Limb (tissue), 2 donors: ENCODE results near the gene COL11A2.

ENCODE experiments used
- DNase-seq, 2 donors: peaks; one replicate each; pipeline ENCODE4 v3.0.0-alpha.2; 2016; ENCODE audit errors: extremely low spot score in 2 of 2

Gene COL11A2

DNA sequence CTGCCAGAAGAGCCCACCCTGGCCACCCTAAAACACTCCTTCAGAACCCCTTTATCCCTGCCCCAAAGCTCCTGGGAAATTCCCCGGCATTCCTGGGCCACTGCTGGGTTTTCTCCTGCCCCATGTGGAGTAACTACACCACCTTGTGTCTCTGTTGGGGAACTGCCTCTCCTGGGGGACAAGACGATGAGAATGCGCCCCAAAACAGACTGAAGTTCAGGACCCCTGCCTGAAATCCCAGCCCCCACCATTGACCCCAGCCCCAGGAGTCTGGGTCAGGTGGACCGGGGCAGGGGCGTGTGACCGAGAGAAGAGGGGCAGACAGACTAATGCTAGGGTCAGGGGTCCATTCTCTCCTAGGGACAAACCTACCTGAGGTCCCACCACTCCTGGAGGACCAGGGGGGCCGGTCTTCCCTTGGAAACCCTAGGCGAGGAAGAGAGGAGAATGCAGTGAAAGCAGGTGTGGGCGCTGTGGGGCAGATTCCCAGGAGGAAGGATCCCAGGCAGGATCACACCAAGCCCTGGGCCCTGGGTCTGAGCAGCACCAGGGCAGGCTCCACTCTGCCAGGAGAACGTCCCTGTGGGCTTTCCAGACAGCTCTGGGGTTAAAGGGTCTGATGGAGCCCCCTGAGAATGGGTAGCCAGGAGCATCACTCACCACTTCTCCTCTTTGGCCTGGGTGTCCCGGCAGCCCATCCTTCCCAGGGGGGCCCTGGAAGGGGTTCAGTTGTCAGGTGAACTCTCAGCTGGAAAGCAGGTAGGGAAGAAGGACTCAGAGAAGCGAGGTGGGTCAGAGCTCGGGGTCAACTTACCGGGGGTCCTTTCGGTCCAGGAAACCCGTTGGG, 19.4 kb downstream of the COL11A2 start:
- DNase-seq, result no peak

DNA sequence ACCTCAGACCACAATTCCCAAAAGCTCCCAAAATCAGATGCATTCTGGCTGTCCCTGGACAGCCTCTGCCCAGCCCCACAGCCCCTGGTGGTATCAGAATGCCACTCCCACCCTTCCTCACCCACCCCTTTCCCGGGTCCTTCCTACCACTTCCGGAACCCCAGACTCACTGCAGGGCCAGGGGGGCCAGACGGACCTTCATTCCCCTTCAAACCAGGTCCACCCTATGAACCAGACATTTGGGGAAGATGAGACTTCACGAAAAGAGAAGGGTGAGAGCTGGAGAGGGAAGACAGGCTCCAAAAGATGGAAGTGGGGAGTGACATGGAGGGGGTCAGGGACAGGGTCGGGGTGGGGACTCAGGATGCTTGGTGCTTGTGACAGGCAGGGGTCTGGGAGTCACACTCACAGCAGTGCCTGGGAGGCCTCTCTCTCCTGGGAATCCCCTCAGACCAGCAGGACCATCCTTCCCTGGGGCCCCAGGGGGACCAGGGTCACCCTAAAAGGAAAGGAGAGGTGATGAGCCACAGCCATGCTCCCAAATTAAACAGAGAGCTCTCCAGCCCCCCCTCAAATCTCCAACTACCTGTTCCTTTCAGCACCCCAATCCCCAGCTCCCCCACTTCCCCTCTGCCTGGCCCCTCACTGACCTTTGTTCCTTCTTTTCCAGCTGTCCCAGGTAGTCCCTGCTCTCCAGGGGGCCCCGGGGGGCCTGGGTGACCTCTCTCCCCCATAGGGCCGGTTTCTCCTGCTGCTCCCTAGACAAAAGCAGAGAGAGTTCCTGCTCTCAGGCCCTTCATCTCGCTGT, 20.2 kb downstream of the COL11A2 start:
- DNase-seq, result no peak

DNA sequence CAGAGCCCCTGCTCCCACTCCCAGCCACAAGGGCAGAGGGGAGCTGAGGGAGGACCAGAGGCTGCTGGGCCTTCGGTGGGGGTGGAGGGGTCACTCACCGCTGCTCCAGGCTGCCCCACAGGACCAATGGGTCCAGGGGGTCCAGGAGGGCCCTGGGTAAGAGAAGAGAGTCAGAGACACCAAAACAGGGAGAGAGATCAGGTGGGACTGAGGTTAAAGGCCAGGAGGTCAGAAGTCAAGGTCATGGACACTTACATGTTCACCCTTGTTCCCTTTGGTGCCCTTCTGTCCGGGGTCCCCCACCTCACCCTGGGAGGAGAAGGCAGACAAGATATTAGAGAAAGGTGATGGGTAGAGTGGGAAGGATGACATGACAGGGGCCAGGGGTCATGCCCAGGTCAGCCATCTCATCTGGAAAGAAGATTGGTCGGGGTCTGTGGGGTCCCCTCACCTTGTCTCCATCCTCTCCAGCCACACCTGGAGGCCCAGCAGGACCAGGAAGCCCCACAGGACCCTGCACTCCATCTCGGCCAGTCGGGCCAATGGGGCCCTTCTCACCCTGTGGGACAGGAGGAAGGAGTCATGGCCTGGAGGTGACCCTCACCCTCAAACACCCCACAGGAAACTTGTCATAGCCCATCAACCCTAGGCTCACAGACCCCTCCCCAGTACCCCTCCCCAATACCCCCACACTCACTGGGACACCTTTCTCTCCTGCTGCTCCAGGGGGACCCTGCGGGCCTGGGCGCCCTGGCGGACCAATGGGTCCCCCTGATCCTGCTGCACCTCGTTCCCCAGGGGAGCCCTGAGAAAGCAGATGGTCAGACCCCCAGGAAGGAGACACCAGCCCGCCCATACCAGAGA, 21.0 kb downstream of the COL11A2 start:
- DNase-seq, result no peak

DNA sequence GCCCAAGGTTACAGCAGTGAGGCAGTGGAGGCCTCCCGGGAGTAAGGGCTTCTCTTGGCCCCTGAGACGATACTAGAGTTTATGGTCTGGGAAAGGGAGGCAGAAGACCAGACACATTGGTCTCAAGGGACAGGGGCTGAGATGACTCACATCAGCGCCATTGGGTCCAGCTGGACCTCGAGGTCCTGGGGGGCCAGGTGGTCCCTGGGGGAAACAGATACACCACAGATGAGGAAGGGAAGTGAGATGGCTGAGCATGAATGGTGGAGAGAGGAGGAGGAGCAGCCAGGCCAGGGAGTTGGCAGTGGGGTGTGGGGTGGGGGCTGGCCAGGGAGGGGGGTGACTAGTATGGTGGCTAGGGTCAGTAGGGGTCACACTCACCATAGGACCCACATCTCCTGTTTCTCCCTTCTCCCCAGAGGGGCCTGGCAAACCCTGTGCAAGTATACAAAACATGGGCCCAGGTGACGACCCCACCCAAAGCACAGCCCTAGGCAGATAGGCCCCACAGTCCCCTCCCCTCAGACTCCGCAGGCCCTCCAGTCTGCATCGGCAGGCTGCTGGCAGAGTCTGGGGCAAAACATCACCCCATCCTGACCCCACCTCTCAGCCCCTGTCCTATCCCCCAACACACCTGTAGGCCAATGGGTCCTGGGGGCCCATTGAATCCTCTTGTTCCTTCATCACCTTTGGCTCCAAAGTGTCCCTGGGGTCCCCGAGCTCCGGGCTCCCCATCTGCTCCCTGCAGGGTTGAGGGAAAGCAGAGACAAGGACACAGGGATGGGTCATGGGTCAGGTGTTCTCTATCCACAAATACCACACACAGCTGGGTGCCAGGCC, 21.9 kb downstream of the COL11A2 start:
- DNase-seq, result no peak

DNA sequence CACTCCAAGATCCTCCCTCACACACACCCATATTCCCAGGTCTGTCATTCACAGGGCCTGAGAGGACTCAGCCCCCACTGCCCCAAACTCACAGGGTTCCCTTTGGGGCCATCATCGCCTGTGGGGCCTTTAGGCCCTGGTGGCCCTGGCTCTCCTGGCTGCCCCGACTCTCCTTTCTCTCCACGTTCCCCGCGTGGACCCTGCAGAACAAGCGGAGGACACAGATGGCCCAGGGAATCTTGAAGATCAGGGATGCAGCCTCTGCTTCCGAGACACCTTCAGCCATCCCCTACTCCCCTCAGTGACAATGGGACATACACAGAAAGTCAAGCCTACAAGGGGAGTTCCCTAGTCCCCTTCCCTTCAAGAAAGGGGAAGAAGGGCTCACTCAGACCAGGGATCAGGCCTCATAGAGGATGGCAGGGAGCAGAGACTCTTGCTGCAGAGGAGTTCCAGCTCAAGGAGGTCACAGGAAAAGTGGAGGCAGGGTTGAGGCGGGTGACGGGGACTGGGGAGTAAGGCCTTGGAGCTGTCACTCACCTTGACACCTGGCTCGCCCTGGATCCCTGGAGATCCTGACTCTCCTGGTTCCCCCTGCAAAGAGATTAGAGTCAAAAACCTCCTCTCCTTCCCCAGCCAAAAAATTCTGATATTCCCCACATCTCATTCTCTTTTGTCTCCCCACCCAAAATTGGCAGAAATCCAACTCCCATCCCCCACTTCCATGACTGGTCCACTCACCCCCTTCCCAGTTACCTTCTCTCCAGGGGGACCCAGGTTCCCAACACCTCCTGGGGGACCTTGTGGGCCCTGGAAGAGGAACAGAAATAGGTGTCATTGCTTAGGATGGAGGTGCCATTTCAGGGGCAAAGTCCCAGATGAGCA, 22.7 kb downstream of the COL11A2 start:
- DNase-seq, result no peak

DNA sequence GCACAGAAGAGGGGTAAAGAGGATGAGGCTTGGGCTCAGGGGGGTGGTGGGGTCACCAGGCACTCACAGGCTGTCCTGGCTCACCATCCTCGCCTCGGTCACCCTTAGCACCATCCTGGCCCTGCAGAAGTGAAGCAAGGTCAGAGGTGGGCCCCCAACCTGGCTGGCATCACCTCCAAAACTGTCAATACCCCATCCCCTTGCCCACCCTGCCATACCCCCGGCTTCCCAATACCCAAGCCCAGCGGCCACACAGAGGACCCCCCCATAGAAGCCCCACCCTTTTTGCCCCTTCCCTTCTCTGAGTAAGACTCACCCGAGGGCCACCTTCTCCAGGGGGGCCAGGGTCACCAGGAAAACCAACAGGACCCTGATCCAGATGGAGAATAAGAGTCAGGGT, 23.6 kb downstream of the COL11A2 start:
- DNase-seq, result no peak

DNA sequence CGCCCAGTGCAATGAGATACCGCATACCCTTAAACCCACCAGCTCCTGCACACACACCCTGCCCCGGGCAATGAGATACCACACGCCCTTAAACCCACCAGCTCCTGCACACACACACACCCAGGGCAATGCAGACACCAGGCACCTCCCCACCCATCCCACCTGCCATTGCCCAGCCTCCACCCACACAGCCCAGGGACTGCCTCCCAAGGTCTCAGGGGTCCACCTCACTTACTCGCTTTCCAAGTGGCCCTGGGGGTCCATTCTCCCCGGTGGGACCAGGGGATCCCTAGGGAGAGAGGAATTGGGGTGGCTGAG, 24.0 kb downstream of the COL11A2 start:
- no peak for DNase-seq

DNA sequence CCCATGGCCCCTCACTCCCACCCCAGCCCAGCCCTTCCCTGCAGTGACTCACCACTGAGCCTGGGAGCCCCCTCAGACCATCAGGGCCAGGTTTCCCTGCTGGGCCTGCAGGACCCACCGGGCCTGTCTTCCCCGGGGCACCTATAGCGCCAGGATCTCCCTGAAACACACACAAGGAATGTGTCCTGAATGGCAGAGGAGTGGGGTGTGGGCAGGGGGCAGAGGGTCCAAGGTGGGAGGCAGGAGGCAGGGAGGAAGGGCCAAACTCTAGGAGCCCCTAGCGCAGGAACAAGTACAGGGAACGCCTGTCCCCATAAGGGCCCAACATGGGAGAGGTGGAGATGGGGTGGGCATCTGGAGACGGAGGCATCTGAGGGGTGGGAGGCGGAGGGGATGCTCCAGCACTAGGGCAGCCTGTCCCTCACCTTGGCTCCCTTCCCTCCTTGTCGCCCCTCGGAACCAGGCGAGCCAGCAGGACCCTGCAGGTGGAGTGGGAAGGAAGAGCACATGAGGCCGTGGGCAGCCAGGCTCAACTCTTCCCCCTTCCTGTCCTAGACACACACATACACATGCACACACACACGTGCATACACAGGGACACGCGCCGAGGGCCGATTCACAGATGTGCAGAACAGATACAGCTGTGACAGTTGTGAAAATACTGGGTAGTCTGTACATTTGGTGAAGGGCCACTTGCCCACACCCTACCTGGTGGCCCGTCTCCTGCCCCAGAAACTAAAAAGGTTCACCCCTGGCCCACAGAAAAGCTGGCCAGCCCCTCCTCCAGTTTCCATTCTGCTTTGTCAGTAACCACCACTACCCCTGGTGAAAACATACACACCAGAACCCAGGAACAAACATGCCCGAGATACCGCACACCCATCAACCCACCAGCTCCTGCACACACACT, 24.6 kb downstream of the COL11A2 start:
- DNase-seq, result no peak

DNA sequence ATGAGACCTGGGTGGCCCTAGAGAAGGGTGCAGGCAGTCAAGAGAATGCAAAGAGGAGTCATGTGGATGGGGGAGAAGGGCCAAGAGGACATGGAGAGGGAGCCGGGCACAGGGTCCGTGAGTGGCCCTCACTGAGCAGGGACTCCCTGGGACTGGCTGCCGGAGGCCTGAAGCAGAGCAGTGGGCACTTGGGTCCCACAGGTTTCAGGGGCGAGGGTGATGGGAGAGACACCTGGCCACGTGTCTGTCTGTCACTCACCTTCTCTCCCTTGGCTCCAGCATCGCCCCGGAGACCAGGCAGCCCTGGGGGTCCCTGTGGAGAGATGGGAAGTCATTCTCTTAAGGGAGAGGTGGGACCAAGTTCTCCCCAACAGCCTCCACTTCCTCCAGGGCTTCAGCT, 25.5 kb downstream of the COL11A2 start:
- no peak for DNase-seq

DNA sequence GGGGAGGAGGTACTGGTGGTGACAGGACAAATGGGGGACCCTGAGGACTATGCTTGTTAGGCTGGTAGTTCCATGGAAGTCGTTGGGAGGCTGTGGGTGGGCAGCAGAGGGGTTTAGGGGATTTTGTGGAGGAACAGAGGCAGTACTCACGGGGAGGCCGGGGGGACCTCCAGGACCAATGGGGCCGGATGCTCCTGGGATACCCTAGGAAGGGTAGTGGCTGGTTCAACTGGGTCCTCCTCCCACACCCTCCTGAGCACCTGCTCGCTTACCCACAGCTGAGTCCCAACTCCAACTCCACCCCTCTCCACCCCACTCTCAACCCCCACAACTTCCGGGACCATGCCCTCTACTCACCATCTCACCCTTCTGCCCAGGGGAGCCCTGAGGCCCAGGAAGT, 25.9 kb downstream of the COL11A2 start:
- DNase-seq, result no peak

DNA sequence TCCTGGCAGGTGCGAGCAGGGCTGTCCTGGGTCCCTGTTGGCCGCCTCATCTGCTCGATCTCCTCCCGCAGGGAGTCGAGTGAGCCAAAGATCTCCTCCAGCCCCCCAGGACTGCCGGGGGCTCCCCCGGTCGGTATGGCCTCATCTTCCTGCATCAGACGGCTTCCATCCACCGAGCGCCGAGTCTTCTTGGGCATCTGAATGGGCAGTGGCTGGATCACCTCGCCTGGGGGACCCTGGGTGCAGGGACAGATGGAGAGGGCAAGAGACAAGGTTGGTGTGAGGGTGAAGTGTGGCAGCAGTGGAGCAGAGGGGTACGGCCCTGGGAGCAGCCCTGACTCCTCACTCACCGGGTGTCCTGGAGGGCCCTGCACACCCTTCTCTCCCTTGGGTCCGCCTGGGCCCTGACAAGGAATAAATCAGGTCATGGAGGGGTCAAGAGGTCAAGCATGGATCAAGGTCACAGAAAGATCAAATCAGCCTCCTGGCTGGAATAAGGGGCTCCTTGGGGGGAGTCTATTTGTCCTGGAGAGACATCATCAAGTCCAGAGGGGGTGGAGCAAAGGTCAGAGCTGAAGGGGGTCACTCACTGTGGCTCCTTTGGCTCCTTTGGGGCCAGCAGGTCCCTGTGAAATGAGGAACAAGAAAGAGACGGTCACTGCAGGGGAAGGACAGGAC, 26.5 kb downstream of the COL11A2 start:
- DNase-seq, result no peak

DNA sequence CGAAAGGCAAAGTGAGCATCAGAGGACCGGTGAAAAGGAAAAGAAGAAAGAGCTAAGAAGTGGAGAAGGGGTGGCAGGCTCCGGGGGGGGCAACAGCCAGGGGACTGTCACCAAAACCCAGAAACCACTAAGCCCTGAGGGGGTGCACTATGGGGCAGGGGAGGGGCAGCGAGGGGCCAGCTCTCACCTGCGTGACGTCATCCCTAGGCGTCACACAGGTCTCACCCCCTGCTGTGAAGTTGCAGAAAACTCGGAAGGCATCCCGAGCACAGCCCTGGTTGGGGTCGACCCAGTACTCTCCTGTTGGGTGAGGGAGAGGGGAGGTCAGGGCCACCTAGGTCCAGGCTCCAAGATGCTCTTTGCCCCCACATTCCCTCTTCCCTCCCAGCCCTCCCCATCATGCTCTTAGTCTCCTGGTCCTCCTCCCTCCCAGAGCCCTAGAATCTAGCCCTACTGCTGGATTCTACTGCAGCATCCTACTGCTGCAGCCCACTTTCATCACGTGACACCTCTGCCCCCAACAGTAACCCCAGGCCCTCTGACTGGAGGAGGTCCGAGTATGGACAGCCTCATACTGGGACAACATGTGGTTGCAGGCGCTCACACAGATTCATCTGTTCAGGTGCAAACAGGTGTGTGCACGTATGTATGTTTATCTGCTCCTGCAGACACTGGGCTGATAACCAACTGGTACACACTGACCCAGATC, 27.4 kb downstream of the COL11A2 start:
- no peak for DNase-seq

DNA sequence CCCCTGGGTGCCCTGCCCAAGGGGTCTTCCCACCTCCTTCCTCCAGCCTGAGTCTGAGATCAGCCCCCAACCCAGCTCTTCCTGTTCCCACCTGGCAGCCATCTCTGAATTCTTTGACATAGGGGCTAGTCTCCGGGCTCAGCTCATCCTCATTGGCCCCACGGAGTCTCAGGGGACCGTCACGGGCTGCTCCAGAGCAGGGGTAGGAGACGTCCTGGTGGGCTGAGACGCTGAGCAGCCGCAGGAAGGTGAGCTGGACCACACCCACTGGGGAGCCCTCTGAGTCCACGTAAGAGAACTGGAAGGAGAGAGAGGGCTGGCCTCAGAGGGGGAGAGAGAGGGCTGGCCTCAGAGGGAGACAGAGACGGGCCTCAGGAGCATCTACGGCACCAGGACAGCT, 28.1 kb downstream of the COL11A2 start:
- no peak for DNase-seq

DNA sequence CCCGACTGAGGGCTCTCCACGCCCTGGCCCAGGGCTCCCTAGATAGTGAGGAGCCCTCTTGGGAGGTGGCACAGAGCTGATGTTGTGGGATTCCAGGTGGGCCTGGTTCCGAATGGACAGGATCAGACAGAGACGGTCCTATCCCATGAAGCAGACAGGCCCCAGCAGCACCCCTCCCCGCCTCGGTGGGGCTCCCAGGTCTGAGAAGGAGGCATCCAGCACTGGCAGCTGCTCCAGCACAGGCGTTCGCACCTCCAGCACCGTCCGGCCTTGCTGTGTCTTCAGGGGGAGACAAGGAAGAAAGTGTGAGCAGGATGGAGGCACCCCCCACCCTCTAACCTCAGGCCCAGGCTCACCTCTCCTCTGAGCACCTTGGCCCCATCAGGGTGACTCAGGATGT, 28.7 kb downstream of the COL11A2 start:
- DNase-seq, result no peak

DNA sequence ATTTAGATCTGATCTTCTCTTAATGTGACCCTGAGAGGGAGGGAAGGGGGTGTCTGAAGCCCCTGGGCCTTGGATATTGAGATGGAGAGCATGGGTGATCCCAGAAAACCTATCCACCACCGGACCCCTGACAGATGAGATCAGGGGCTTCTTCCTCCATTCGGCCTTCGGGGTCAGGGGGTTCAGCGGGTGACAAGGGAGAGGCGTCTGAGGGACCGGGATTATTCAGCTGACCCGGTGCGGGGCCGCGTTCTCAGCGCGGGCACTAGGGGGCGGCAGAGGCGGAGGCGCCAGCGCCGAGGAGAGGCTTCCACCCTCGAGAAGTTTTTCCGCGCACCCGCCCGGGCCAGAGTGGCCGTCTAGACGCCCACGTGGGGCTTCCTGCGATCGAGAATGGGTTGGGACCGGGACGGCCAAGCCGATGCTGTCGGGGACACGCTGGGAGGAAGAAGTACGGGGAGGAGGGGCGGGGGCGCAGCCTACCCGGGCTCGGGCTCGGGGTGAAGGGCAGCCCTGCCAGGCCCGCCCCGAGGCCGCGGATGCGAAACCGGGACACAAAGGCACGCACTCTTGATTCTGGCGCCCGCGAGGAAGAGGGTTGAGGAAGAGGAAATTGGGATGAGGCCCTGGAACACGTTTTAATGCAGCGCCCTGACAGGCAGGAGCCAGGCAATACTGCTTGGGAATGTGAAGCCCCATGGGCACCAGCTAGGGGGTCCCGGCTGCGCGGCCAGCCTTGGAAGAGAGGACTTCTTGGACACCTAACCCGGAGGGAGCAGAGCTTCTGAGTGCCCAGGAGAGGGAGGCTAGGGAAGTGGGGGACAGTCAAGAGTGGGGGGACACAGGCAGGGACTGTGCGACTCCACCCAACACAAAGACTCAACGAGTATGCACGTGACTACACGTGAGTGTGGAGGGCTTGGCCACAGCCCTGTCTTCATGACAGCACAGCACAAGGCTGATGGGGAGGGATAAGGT, 30.6 kb downstream of the COL11A2 start:
- DNase-seq, result peak; percentile 71 to 88

DNA sequence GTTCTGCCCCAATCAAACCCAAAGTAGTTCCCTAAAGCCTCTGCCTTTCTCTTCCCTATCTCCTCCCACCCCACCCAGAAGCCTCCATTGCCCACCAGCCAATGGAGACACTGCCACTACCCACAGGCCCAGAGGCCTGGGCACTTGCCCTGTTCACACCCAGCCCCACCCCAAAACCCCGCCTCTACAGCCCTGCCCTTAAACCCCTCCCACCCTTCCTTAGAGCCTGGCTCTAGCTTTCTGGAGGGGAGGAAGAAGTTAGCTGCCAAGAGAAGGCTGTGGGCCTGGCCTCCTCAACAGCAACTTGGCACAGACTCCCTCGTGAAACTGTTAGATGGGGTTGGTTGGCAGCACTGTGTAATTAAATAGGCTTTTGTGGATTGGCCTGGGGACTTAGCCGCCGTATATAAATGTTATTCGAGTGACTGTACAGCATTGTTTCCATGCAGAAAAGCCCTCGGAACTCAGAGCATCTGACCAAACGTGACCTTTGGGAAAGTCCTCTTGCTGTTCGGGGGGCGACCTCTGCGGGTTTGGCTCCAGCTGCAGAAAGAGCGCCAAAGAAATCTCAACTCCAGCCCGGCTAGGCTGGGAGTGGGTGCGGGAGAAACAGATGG, 31.4 kb downstream of the COL11A2 start:
- DNase-seq, result peak; percentile 63 to 88
